H1 (cell line): ENCODE results near the gene CFAP97D1. TPM values are rescaled to one million over a fixed set of nuclear protein-coding genes. Genes with fewer than 3 reads are reported as not detected.
A peak's percentile ranks its signal among the peaks of the same experiment; 100 is the strongest.

Experiments
- CHD1 ChIP-seq: IDR thresholded peaks from 2 replicates; pipeline ENCODE4 v1.6.1; 2012; ENCODE audit warnings: low read depth, low read length, improper control_type of control experiment
- E2F6 ChIP-seq: IDR thresholded peaks from 2 replicates; pipeline ENCODE4 v1.6.1; 2012; ENCODE audit warnings: inconsistent platforms
- HDAC6 ChIP-seq: IDR thresholded peaks from one replicate; pipeline ENCODE4 v1.7.1; 2012; ENCODE audit warnings: low read depth, mild to moderate bottlenecking, inconsistent platforms, low read length, moderate library complexity
- JUND ChIP-seq: IDR thresholded peaks from 2 replicates; pipeline ENCODE4 v1.6.1; 2011; ENCODE audit warnings: mild to moderate bottlenecking, improper control_type of control experiment, low read length
- KDM5A ChIP-seq: fragments of 200-600 bp; IDR thresholded peaks from 2 replicates; pipeline ENCODE4 v1.7.1; 2012; ENCODE audit warnings: mild to moderate bottlenecking, low read length, inconsistent platforms, mixed read lengths
- RFX5 ChIP-seq: IDR thresholded peaks from 2 replicates; pipeline ENCODE4 v1.6.1; 2011; ENCODE audit warnings: low read depth, low read length, improper control_type of control experiment, borderline replicate concordance
- RNF2 ChIP-seq: fragments of 200-900, 300-1000 bp; sonication (generic); IDR thresholded peaks from 2 replicates; pipeline ENCODE4 v1.7.1; 2016; ENCODE audit warnings: borderline replicate concordance, low read depth, mild to moderate bottlenecking, antibody characterized with exemption, low read length; ENCODE audit not compliant: poor library complexity, severe bottlenecking; ENCODE audit errors: missing control alignments
- SRF ChIP-seq: IDR thresholded peaks from 2 replicates; pipeline ENCODE4 v1.6.1; 2011; ENCODE audit warnings: mild to moderate bottlenecking, low read depth, low read length, moderate library complexity
- TBP ChIP-seq: IDR thresholded peaks from 2 replicates; pipeline ENCODE4 v1.6.1; 2011; ENCODE audit warnings: low read depth, low read length, improper control_type of control experiment
- TEAD4 ChIP-seq: IDR thresholded peaks from 2 replicates; pipeline ENCODE4 v1.6.1; 2012; ENCODE audit warnings: low read depth, low read length, inconsistent platforms, mixed read lengths
- USF2 ChIP-seq: IDR thresholded peaks from 2 replicates; pipeline ENCODE4 v1.6.1; 2011; ENCODE audit warnings: low read length, improper control_type of control experiment
- polyA plus RNA-seq, 7 experiments: library from polyadenylated mRNA; depleted of rRNA in 3 of 7; stranded (reverse) in 5 of 7; unstranded in 2 of 7; fragments of >200 nt in 5 of 7; fragments of 200-250 nt in 2 of 7; gene quantifications; 1 replicate in 5 of 7; 2 replicates in 1 of 7; 4 replicates in 1 of 7; pipeline versions ENCODE4 v1.2.1 to v1.2.3, GENCODE V29; 2011 to 2013; ENCODE audit warnings: missing spikeins in 2 of 7, mixed read lengths in 2 of 7
- total RNA-seq: library from RNA; stranded (reverse); fragmentation: NEBNext Ultra II Directional; extraction: Animal tissue kit (Norgen Biotek cat#: 25700); gene quantifications from 2 replicates; pipeline ENCODE4 v1.2.1, GENCODE V29; 2021
- TF ChIP-seq, protein P1 (sequence below): IDR thresholded peaks from 2 replicates; pipeline ENCODE4 v1.6.1; 2011; ENCODE audit warnings: low read depth, mild to moderate bottlenecking, low read length; ENCODE audit not compliant: insufficient read depth

CFAP97D1 gene
- total and polyA plus RNA-seq, 2 of the 8 experiments (the other 6 are each of a cell fraction or from before 2014, with no cell fraction given) = 0.02 to 0.07 TPM

GRCh38 chr17:43832976-43833829 is 53.0 kb downstream of the CFAP97D1 start, which contains the start of gene MPP3 (continued):
- no peak for TF ChIP-seq TEAD4
- no peak for TF ChIP-seq JUND
- TF ChIP-seq CHD1 = no peak
- no peak for TF ChIP-seq KDM5A
- TF ChIP-seq, protein P1, sequence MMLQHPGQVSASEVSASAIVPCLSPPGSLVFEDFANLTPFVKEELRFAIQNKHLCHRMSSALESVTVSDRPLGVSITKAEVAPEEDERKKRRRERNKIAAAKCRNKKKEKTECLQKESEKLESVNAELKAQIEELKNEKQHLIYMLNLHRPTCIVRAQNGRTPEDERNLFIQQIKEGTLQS = no peak
- no peak for TF ChIP-seq RFX5
- TF ChIP-seq RNF2 = no peak
- TF ChIP-seq TBP = no peak
- TF ChIP-seq SRF = no peak
- no peak for TF ChIP-seq USF2
- peak; percentile 70 for TF ChIP-seq E2F6
- TF ChIP-seq HDAC6 = no peak
